Small intestine (tissue), 7 donors: ENCODE data around the gene SASH1. TPM values are rescaled to one million over a fixed set of nuclear protein-coding genes. Genes with fewer than 3 reads are reported as not detected.
"Not testable (repeated sequence)": the region's sequence is repeated elsewhere in the genome, so short reads cannot be mapped to it uniquely, and the experiment has no call there.

Source experiments
- DNase-seq, 2 donors: peaks; one replicate each; pipeline versions ENCODE4 v3.0.0 to v3.0.0-alpha.2; 2013
- FAIRE-seq: peaks from 2 replicates; lab custom pipeline; 2012; peaks lifted over from hg19 to GRCh38; lab: Jason Lieb, UNC
- H3K27ac ChIP-seq, 3 donors: one replicate each; pipeline ENCODE4 v1.5.1; 2013; ENCODE audit warnings: low read length in 2 of 3, mild to moderate bottlenecking in 2 of 3, control low read depth in 1 of 3, inconsistent platforms in 1 of 3, low read depth in 1 of 3, moderate library complexity in 1 of 3
- H3K27me3 ChIP-seq, 3 donors: one replicate each; pipeline ENCODE4 v1.6.1; 2013; ENCODE audit warnings: low read length in 3 of 3, inconsistent platforms in 1 of 3; ENCODE audit not compliant: control insufficient read depth in 3 of 3, insufficient read depth in 3 of 3
- H3K36me3 ChIP-seq, 3 donors: one replicate each; pipeline ENCODE4 v1.6.1; 2013; ENCODE audit warnings: low read length in 3 of 3, inconsistent platforms in 1 of 3, low read depth in 1 of 3, mild to moderate bottlenecking in 1 of 3, moderate library complexity in 1 of 3; ENCODE audit not compliant: control insufficient read depth in 3 of 3, insufficient read depth in 2 of 3
- H3K4me1 ChIP-seq, 3 donors: one replicate each; pipeline ENCODE4 v1.6.1; 2013; ENCODE audit warnings: low read length in 2 of 3, inconsistent platforms in 1 of 3, low read depth in 1 of 3, mild to moderate bottlenecking in 1 of 3, moderate library complexity in 1 of 3; ENCODE audit not compliant: control insufficient read depth in 3 of 3, insufficient read depth in 2 of 3
- H3K4me3 ChIP-seq, 3 donors: one replicate each; pipeline ENCODE4 v1.5.1; 2013; ENCODE audit warnings: low read length in 3 of 3, control low read depth in 1 of 3, inconsistent platforms in 1 of 3, low read depth in 1 of 3, mild to moderate bottlenecking in 1 of 3, moderate library complexity in 1 of 3
- H3K9me3 ChIP-seq, 2 donors: one replicate each; pipeline ENCODE4 v1.6.1; 2013; ENCODE audit warnings: low read depth in 1 of 2, low read length in 1 of 2; ENCODE audit not compliant: control insufficient read depth in 2 of 2, insufficient read depth in 1 of 2
- WGBS, 3 donors: extraction: QIAGEN DNeasy Blood & Tissue Kit; methylation state at CpG; one replicate each; pipeline ENCODE4 v1.1.7; 2013; 5-methylcytosine and 5-hydroxymethylcytosine counted together
- polyA plus RNA-seq, 4 donors: library from polyadenylated mRNA; stranded (reverse) in 3 of 4; unstranded in 1 of 4; fragments of 200-250 nt in 3 of 4; fragments of 120-200 nt in 1 of 4; gene quantifications; one replicate each; pipeline versions ENCODE4 v1.2.1 to v1.2.3, GENCODE V29; 2013
- donor health status: healthy with polysubstance abuse.
- donor health status: control.
- donor health status: control.
- donor health status: Bipolar disorder and iron deficiency.
- donor health status: healthy.

The SASH1 gene
- polyA plus RNA-seq, 4 donors, result 1.3 to 16.1 (median 8.0) TPM

DNA sequence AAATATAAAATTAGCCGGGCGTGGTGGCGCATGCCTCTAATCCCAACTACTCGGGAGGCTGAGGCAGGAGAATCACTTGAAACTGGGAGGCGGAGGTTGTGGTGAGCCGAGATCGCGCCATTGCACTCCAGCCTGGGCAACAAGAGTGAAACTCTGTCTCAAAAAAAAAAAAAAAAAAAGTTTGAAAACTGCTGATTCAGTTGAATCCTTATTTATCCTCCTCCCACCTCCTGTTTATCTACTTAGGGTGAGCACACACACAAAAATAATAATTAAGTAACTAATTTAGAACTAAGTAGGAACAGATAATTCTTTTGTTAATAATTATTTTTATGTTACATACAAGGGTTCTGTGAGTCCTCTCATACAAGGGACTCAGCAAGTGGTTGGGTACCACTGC, 49.5 kb downstream of the SASH1 start:
- not testable (repeated sequence) for H3K27me3 ChIP-seq, FAIRE-seq, H3K9me3 ChIP-seq, H3K36me3 ChIP-seq, H3K4me3 ChIP-seq, DNase-seq, H3K4me1 ChIP-seq, H3K27ac ChIP-seq
- WGBS, 3 donors, result 93 to 96% (median 95%) methylated on average over 8 of the region's 8 CpGs

DNA sequence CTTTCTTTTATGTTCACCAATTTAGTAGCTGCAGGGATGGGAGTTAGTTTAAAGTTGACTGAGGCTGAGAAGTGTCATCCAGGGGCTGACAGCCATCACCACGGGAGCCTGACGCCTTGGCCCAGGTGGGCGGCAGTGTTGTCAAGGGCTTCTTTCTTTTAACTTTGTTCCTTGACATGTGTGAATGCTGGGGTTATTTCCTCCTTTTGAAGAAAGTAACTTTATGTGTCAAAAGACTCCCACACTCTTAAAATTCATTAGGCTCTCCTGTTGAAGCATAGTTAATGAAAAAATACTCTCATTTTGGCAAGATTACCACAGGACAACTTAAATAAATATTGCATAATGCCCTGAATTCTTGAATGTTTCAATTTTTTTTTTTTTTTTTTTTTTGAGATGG, 50.0 kb downstream of the SASH1 start:
- Histone ChIP-seq H3K27me3 (no peaks in the 10 kb centered on the region), H3K9me3 (no peaks in the 10 kb centered on the region), H3K4me3 (no peak overlapping the region), H3K4me1 (no peaks in the 10 kb centered on the region), H3K36me3 (peaks cover 0 to 6% (median 0%) of the 10 kb centered on the region in 3 donors), H3K27ac (no peak overlapping the region)
- DNase-seq (no peak), FAIRE-seq (no peak)
- WGBS, 3 donors, result 56 to 86% (median 64%) methylated on average over 3 of the region's 3 CpGs

DNA sequence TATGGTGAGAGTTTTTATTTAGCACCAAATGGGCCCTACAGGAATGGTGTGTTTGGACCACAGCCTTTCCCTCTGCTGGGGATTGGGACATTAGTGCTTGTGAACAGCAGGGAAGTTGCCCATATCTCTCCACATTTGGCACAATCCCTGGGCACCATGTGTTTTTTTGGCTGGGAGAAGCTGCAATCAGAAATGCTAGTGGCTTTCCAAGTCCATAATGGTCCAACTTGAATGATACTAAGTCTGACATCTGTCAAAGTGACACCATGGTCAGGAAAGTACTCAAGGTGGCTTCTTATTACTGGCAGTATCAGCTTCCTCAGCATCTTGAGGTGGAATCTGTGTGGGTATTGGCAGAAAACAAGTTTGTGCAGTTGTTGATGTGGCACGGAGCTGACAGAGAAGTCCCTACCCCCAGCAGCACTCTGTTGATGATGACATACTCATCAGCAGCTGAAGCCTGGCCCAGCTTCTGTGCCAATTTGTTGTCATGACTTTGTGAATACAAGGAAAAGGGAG, 53.0 kb downstream of the SASH1 start:
- DNase-seq (no peak), FAIRE-seq (no peak)
- peak overlapping the region in 1 of 3 donors; percentile 18 for H3K27ac ChIP-seq
- no peak overlapping the region for H3K4me3 ChIP-seq
- no peaks in the 10 kb centered on the region for H3K4me1 ChIP-seq
- no peaks in the 10 kb centered on the region for H3K9me3 ChIP-seq
- H3K27me3 ChIP-seq, result no peaks in the 10 kb centered on the region
- WGBS, 3 donors, result 73 to 93% (median 87%) methylated on average over 1 of the region's 1 CpG
- H3K36me3 ChIP-seq, result peaks cover 0 to 4% (median 0%) of the 10 kb centered on the region in 3 donors

DNA sequence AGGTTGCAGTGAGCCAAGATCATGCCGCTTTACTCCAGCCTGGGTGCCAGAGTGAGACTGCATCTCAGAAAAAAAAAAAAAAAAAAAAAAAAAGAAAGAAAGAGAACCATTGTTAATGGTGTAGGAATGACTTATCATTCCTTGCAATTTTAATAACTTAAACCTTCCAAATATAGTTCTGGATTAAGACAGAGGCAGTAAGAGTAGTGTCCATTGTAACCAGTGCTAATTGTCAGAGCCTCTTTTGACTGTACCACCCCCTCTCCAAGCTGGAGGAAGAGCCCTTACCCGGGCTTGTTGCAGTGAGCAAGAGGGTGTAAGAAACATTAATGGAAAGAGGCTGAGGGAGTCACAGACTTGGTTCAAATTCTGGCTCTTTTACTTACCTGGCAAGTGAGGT, 53.8 kb downstream of the SASH1 start:
- no peaks in the 10 kb centered on the region for H3K9me3 ChIP-seq
- no peak for FAIRE-seq
- DNase-seq, result no peak
- peaks cover 0 to 4% (median 0%) of the 10 kb centered on the region in 3 donors for H3K36me3 ChIP-seq
- H3K4me3 ChIP-seq, result no peak overlapping the region
- 88 to 94% (median 90%) methylated on average over 2 of the region's 2 CpGs for WGBS, 3 donors
- H3K27me3 ChIP-seq, result no peaks in the 10 kb centered on the region
- H3K27ac ChIP-seq, result no peak overlapping the region
- H3K4me1 ChIP-seq, result no peaks in the 10 kb centered on the region

DNA sequence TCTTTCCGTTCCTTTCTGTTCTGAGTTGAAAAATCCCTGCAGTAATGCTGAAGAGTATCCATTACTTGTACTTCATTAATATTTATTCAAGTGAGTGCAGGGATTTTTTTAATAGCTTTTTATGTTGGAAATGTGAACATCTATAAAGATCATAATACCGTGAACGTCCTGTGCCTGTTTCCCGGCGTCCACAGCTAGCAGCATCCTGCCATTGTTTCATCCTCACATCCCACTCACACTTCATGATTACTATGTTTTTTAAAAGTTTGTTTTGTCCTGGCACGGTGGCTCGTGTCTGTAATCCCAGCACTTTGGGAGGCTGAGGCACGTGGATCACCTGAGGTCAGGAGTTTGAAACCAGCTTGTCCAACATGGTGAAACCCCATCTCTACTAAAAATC, 54.3 kb downstream of the SASH1 start:
- Histone ChIP-seq H3K4me1 (no peaks in the 10 kb centered on the region), H3K4me3 (no peak overlapping the region), H3K27me3 (no peaks in the 10 kb centered on the region), H3K36me3 (peaks cover 0 to 4% (median 0%) of the 10 kb centered on the region in 3 donors), H3K9me3 (no peaks in the 10 kb centered on the region), H3K27ac (no peak overlapping the region)
- FAIRE-seq, result no peak
- 85 to 93% (median 90%) methylated on average over 8 of the region's 8 CpGs for WGBS, 3 donors
- no peak for DNase-seq

DNA sequence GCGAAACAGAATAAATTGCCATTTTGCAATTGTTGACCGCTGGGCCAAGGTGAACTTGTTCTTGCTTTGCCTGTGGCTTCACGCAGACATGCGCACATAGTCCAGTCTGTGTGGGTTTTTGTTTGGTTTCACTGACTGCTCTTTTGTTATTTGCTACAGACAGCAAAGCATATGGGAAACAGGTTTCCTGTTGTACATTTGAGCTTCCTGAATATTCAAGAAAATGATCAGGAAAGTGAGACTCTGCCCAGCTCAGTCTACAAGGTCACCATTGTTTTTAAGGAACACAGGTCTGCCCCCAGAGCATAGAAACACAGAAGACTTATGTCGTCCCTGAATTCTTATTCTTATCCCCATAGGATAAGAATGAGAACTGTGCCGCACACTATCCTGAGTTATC, 55.6 kb downstream of the SASH1 start:
- H3K36me3 ChIP-seq, result peaks cover 0 to 2% (median 0%) of the 10 kb centered on the region in 3 donors
- 52 to 84% (median 84%) methylated on average over 6 of the region's 6 CpGs for WGBS, 3 donors
- H3K27ac ChIP-seq, result peak overlapping the region in 1 of 3 donors; percentile 33
- no peaks in the 10 kb centered on the region for H3K4me1 ChIP-seq
- no peak for DNase-seq
- no peak overlapping the region for H3K4me3 ChIP-seq
- H3K9me3 ChIP-seq, result no peaks in the 10 kb centered on the region
- FAIRE-seq, result no peak
- H3K27me3 ChIP-seq, result no peaks in the 10 kb centered on the region

DNA sequence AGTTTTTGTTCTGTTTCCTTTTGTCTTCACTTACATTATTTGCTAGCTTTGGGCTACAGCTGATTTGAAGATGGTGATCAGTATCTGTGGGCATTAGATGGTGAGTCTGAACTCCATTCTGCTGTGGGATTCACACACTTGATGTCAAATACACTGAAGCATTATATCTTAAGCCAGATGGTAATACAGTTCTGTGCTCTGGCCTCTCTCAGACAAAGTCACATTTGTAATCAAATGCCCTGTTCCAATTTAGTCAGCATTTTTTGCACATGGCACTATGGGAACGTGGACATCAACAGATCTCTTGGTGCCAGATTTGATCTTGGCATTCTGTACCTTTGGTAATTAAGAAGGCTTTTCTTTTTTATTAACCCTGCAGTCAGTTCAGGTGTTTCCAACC, 56.0 kb downstream of the SASH1 start:
- Histone ChIP-seq H3K36me3 (peaks cover 0 to 4% (median 0%) of the 10 kb centered on the region in 3 donors), H3K27ac (no peak overlapping the region), H3K4me1 (no peaks in the 10 kb centered on the region), H3K27me3 (no peaks in the 10 kb centered on the region), H3K4me3 (no peak overlapping the region), H3K9me3 (no peaks in the 10 kb centered on the region)
- FAIRE-seq (no peak), DNase-seq (no peak)
- WGBS, 3 donors, result 61 to 76% (median 67%) methylated on average over 1 of the region's 1 CpG

DNA sequence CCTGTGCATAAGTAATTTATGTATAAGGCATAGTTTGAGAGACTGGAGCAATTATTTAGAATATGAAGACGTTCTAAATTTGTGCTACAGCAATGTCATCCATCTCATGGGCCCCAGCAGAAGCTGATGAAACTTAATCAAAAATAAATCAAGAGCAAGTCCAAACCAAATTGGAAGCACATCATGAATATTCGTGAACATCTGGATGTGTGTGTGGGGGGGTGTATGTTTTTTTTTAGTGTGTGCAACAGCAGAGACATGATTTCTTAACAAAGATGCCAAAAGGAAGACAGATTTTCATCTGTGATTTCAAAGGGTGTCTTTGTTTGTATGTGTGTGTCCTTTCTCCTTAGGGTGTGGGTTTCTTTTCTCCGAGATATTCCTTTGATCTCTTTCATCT, 58.9 kb downstream of the SASH1 start:
- Histone ChIP-seq H3K27me3 (no peaks in the 10 kb centered on the region), H3K4me1 (no peaks in the 10 kb centered on the region), H3K27ac (no peak overlapping the region), H3K9me3 (no peaks in the 10 kb centered on the region), H3K36me3 (peaks cover 0 to 4% (median 0%) of the 10 kb centered on the region in 3 donors), H3K4me3 (no peak overlapping the region)
- FAIRE-seq, result no peak
- WGBS, 3 donors, result 66 to 71% (median 67%) methylated on average over 3 of the region's 3 CpGs
- no peak for DNase-seq

DNA sequence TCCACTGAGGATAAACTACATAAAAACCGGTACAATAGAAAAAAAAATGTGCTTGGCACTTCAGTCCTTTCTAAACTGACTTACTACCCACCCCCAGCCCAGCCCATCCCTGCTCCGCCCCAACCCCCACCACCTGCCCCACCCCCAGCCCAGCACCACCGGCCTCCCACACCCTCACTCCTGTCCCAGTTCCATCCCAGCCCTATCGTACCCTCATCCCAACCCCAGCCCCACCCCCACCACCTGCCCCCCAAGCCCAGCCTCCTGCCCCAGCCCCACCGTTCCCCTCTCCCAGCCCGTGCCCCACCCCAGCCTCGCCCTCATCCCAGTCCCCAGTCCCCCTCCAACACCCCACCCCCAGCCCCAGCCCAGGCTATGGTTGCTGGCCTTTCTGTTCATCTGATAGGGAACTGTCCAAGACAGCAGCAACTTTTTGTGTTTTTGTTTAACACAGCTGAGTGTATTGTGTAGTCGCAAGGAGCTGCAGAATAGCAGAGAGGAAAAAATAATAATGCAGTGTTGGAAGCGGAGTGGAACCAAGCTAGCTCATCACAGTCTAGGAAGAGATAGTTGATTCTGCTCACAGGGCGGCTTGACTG, 61.9 kb downstream of the SASH1 start:
- DNase-seq, result no peak
- Histone ChIP-seq H3K4me3 (no peak overlapping the region), H3K4me1 (no peaks in the 10 kb centered on the region), H3K36me3 (peaks cover 0 to 4% (median 0%) of the 10 kb centered on the region in 3 donors), H3K27me3 (no peaks in the 10 kb centered on the region), H3K27ac (no peak overlapping the region), H3K9me3 (no peaks in the 10 kb centered on the region)
- no peak for FAIRE-seq
- 65 to 73% (median 66%) methylated on average over 8 to 10 of the region's 10 CpGs for WGBS, 3 donors
